Non-pigmented ciliary epithelial cell (primary cell): ENCODE data around the gene DPP3.
A peak's percentile ranks its signal among the peaks of the same experiment; 100 is the strongest.

Experiments
- DNase-seq: peaks from one replicate; pipeline ENCODE4 v3.0.0-alpha.2; 2010; ENCODE audit warnings: low read depth

Gene DPP3

GRCh38 chr11:66465373-66466224, 14.6 kb upstream of the DPP3 start:
- DNase-seq, result no peak

- DNase-seq, result peak; percentile 49
Measured at GRCh38 chr11:66466225-66467033, 13.8 kb upstream of the DPP3 start, which contains the start of gene PELI3. PELI3 (plus strand) TSS chr11:66466905; CDS start chr11:66468129, 1,224 bp downstream.

- DNase-seq, result no peak
Measured at GRCh38 chr11:66467034-66467659, 13.1 kb upstream of the DPP3 start.

- DNase-seq, result no peak
Measured at GRCh38 chr11:66467756-66468155, 12.5 kb upstream of the DPP3 start.

GRCh38 chr11:66468691-66469090, 11.5 kb upstream of the DPP3 start:
- DNase-seq, result no peak

GRCh38 chr11:66469441-66469840, 10.8 kb upstream of the DPP3 start:
- DNase-seq, result no peak

- DNase-seq, result no peak
Measured at GRCh38 chr11:66470015-66470414, 10.2 kb upstream of the DPP3 start.

- DNase-seq, result no peak
Measured at GRCh38 chr11:66471142-66471541, 9.1 kb upstream of the DPP3 start.

- DNase-seq, result no peak
Measured at GRCh38 chr11:66472054-66472453, 8.2 kb upstream of the DPP3 start.

- no peak for DNase-seq
Measured at GRCh38 chr11:66473167-66473566, 7.1 kb upstream of the DPP3 start.

- DNase-seq, result no peak
Measured at GRCh38 chr11:66473608-66474515, 6.4 kb upstream of the DPP3 start.

- DNase-seq, result no peak
Measured at GRCh38 chr11:66475349-66476172, 4.7 kb upstream of the DPP3 start.

- no peak for DNase-seq
Measured at GRCh38 chr11:66476173-66476840, 3.9 kb upstream of the DPP3 start.

GRCh38 chr11:66476841-66477251, 3.4 kb upstream of the DPP3 start:
- DNase-seq, result no peak

- DNase-seq, result no peak
Measured at GRCh38 chr11:66477263-66478201, 2.7 kb upstream of the DPP3 start.

GRCh38 chr11:66478729-66479393, 1.4 kb upstream of the DPP3 start:
- DNase-seq, result no peak

GRCh38 chr11:66479394-66480116, 679 bp upstream of the DPP3 start:
- no peak for DNase-seq
